ENCODE data around the gene SERINC4.

SERINC4 gene

DNA sequence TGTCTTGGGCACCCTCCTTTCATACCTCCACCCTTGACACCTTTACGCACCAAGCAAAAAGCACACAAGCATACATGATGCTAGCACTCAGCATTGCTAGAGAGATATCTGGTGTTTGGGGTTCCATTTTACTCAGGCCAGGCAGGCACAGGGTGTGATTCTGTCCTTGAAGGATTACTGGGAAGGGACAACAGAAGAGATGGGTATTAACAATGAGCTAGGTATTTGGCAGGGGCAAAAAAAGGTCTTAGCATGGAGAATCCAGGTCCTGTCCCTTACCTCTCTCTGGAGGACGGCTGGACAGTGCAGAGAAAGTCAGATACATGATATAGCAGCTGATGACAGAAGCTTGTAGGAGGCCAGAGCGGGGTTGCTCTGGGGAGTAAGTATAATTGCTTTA lies 3.5 kb downstream of the SERINC4 start:
- no peak for DNase-seq (ENCODE audit: low spot score)

DNA sequence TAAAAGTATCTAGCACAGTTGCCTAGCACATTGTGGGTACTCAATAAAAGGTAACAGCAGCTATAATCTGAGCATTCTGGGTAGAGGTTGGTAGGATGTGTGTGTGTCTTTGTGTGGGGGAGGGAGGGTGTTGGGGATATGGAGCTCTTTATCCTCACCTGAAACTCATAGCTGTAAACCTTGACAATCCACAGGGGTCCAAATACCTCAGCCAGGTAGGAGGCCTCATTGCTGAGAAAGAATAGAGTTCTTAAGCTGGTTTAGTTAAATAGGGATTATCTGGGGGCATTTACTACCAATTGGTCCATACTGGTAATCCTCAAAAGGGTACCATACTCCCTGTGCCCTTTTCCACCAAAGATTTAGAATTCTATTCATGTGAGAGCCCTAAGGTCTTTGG lies 4.0 kb downstream of the SERINC4 start:
- no peak for DNase-seq (ENCODE audit: low spot score)

DNA sequence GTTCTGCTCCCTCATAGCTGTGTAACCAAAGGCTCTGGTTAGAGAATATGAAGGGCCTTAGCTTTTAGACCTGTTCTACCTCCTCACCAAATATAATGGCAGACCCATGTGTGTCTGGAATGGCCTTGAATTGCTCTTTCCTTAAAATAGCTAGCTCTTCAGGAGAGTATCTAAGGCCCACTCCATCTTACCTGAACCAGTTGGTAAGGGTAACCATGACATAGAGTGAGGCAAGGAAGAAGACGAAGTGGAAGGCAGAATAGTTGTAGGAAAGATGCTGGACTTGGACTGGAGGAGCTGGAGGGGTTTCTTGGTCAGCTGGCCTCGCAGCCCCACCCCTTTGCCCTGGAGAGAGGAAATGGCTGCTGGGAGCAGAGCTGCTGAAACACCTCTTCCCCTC lies 4.8 kb downstream of the SERINC4 start:
- no peak for DNase-seq (ENCODE audit: low spot score)

DNA sequence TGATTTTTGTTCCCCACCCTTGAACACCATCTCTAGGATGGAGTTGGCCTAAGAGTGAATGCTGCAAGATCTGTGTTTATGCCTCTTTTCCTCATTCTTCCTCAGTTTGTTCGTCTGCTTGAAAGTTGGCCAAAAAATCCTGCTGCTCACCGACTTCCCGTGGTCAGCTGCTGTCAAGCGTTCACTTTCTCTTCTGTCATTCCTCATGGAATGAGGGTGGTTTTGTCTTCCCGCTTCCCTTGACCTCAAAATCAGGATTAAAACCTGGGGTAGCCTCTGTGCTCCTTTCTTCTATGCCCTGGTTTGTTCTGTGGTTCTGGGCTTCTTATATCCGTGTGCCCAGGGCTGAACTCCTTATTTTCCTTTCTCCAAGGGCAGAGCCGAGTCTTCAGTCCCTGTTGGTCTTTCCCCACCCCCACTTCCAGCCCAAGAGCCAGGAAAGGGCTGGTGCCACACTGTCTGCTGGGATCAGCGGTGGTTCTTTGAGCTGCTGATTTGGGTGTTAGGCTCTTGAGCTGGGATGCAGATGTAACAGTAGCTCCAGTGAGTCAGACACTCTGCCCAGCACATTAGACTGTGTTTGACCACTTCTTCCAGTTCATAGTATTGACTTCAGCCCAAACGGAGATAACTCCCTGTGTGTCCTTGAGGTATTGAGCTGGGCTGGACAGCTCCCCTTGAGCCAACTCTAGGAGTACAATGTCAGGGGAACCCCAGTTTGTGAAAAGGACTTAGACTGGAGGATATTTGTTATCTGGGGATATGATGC lies 5.6 kb downstream of the SERINC4 start:
- DNase-seq (ENCODE audit: low spot score), result peak; percentile 2

DNA sequence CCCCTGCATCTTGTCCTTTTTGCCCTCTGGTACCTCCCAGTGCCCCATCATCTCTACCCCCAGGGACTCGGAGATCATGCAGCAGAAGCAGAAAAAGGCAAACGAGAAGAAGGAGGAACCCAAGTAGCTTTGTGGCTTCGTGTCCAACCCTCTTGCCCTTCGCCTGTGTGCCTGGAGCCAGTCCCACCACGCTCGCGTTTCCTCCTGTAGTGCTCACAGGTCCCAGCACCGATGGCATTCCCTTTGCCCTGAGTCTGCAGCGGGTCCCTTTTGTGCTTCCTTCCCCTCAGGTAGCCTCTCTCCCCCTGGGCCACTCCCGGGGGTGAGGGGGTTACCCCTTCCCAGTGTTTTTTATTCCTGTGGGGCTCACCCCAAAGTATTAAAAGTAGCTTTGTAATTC lies 6.4 kb downstream of the SERINC4 start:
- DNase-seq (ENCODE audit: low spot score), result peak; percentile 1

- DNase-seq (ENCODE audit: low spot score), result peak; percentile 36
Measured at GRCh38 chr15:43792761-43793476, 7.1 kb downstream of the SERINC4 start.

GRCh38 chr15:43791993-43792760 lies 7.8 kb downstream of the SERINC4 start, which contains the start of gene SERF2:
SERF2 (plus strand) TSS chr15:43792320; CDS start chr15:43792377, 57 bp downstream.
- peak; percentile 99 for DNase-seq (ENCODE audit: low spot score)

- DNase-seq (ENCODE audit: low spot score), result no peak
Measured at GRCh38 chr15:43789409-43789808, 10.6 kb downstream of the SERINC4 start.

DNA sequence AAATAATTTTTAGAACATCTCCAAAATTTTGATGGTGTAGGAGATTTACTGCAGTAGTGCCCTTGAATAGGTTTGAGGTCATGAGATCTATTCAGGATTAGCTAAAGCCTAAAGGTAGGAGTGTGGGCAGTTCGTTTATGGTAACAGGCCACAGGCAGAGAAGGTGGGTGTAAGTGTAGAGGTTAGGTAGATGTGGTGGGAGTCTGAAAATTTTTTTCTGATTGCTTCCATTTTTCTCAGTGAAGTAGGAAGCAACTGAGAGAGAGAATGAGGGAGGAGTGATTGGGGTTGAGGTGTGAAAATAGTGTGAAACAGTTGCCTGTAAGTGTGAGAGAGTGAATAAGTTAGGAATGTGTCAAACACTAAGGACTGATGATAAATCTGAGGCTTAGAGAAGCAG lies 21.0 kb downstream of the SERINC4 start:
- DNase-seq (ENCODE audit: low spot score), result no peak

DNA sequence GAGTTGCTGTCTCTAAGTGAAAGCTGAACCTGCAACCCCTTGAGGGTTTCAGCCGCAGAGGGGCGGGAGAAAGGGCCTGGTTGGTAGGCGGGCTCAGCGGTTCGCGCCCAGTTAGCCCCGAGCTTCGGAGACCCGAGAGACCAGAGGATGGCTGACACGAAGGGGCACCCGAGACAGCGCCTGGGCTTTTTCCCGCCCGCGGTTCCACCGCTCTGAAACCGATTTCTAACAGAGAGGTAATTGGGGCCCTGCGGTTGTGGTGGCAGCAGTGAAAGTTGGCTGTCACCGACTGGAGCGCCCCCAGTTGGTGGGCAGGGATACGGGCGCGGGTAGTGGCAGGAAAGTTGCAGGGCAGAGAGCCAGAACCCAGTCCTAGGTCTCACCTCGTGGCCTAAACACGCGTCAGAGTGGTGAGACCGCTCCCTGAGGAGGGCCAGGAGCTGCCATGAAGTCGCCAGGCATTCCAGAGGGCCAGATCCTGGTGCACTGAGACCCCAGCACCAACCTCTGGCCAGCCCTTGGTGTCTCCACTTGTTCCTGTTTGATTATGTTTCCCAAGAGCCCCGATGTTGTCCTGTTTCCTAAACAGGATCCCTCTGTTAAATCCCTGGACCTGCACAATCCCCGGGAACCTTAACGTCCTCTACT lies 22.6 kb downstream of the SERINC4 start:
- DNase-seq (ENCODE audit: low spot score), result peak; percentile 80

GRCh38 chr15:43776718-43777266 lies 23.2 kb downstream of the SERINC4 start, which contains the start of gene ELL3:
ELL3 (minus strand) TSS chr15:43776966; CDS start chr15:43776901, 65 bp downstream.
- DNase-seq (ENCODE audit: low spot score), result peak; percentile 87

DNA sequence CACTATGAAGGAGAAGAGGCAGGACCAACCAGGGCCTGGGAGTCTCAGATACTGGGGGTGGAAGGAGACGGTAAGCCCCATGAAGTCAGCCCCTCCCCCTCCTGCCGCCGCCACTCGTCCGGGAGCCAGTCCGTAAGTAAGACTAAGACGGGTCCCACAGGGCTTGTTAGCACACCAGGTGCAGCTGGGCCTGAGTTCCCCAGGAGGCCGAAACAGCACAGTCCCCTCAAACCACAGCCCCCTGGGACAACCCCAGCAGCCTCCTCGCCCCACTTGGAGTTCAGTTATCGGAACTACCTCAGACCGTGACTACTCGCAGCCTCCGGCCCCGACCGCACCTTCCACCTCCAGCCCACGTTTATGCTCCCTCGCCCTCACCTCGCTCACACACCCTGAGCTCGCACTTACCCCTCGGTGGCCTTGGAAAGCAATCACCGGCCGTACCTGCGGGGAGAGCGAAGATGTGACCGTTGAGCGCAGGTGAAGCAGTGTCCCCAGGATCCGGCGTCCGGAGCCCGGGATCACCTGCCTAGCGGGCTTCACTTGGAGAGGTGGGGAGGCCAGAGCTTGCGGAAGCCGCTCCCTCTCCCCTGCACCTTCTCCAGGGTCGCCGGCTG lies 23.8 kb downstream of the SERINC4 start:
- no peak for DNase-seq (ENCODE audit: low spot score)

- peak; percentile 22 for DNase-seq (ENCODE audit: low spot score)
Measured at GRCh38 chr15:43775411-43775965, 24.5 kb downstream of the SERINC4 start.

GRCh38 chr15:43774062-43774461 lies 26.0 kb downstream of the SERINC4 start:
- no peak for DNase-seq (ENCODE audit: low spot score)

GRCh38 chr15:43772624-43773023 lies 27.4 kb downstream of the SERINC4 start:
- DNase-seq (ENCODE audit: low spot score), result no peak

GRCh38 chr15:43771816-43772215 lies 28.2 kb downstream of the SERINC4 start:
- peak; percentile 27 for DNase-seq (ENCODE audit: low spot score)

GRCh38 chr15:43769584-43770228 lies 30.3 kb downstream of the SERINC4 start:
- peak; percentile 78 for DNase-seq (ENCODE audit: low spot score)

DNA sequence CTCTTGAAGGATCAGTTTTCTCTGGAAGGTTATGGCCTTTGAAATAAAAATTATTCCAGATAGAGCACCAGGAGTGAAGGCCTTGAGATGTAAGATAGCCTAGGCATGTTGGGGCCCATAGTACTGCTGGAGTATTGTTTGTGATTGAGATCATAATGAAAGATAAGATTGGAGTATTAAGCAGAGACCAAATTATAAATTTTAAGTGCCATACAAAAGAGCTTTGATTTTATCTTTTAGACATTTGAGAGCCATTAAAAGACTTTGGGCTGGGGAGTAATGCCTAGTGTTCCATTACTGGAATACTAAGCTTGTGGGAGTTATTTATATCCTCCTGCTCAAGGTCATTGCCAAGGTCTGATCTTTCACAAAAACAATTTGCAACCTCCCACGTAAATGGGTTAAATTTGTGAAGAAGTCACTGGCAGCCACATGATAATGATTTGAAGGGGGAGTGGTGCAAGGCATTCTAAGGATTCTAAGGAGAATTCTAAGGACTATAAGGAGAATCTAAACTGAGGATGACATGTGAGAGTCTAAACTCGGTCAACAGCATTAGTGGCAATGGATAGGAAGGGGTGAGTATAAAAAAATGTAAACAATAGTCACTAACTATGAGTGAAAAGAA lies 36.1 kb downstream of the SERINC4 start:
- DNase-seq (ENCODE audit: low spot score), result no peak

DNA sequence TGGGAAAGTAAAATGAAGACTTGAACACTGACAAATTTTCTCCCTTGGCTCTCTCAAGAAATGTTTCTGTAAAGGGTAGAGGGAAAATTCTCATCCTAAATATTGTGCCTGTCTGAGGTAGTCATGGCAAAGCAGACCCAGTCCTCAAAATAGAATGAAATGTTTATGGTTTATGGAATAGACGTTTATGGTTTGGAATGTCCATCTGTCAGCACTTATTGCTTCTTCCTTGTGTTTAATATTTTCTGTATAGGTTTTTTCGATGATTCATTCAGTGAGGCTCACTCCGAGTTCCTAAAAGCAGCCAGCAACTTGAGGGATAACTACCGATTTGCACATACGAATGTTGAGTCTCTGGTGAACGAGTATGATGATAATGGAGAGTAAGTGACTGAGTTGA lies 37.2 kb downstream of the SERINC4 start:
- no peak for DNase-seq (ENCODE audit: low spot score)

GRCh38 chr15:43751885-43752284 lies 48.1 kb downstream of the SERINC4 start:
- DNase-seq (ENCODE audit: low spot score), result no peak
